ENCODE results near the gene PGGHG.
"Not testable (repeated sequence)": the region's sequence is repeated elsewhere in the genome, so short reads cannot be mapped to it uniquely, and the experiment has no call there.

PGGHG gene

DNA sequence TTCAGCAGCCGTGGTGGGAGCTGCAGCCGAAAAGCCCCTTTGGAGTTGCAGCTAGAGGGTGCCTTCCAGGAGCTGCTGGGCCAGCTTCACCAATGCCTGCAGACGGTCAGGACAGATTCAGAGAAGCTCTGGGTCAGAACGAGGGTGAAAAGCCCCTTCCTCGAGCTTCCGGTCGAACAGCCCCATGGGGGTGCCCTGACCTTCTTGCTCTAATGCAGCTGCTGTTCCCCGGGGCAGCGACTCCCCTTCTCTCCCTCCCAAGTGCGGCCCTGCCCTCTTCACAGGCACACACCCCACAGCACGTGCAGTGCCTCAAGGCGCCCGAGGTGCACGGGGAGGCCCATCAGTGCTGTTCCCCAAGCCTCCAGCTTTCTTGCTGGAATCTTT lies 41.4 kb downstream of the PGGHG start:
- DNase-seq (ENCODE audit: low spot score) = no peak

DNA sequence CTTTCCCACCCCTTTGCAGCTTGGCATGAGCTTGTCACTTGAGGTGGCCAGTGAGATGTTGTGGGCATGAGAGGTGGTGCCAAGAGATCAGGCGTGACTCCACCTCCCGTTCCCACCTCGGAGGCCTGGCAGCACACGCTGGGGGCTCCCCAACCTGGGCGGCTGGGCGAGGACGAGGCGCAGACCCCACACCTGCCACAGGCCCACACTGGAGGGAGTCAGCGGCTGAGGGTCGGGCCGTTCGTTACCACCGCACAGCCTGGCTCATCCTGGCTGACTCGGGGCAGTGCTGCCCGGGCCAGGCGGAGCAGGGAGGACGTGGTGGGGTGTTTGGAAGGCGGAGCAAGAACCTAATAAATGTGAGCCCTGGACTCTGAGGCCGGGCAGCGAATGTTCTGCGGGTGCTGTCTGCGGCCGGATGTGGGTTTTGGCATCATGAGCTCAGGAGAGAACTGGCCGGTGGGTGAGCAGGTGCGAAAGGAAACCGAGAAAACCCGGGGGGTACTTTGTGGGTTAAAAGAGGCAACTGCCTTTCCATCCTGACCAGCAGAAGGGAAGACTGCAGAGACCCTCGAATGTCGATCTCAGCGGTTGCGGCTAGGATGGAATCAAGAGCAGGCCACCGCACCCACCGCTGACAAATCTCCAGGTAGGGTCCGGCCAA lies 41.9 kb downstream of the PGGHG start:
- no peak for DNase-seq (ENCODE audit: low spot score)

DNA sequence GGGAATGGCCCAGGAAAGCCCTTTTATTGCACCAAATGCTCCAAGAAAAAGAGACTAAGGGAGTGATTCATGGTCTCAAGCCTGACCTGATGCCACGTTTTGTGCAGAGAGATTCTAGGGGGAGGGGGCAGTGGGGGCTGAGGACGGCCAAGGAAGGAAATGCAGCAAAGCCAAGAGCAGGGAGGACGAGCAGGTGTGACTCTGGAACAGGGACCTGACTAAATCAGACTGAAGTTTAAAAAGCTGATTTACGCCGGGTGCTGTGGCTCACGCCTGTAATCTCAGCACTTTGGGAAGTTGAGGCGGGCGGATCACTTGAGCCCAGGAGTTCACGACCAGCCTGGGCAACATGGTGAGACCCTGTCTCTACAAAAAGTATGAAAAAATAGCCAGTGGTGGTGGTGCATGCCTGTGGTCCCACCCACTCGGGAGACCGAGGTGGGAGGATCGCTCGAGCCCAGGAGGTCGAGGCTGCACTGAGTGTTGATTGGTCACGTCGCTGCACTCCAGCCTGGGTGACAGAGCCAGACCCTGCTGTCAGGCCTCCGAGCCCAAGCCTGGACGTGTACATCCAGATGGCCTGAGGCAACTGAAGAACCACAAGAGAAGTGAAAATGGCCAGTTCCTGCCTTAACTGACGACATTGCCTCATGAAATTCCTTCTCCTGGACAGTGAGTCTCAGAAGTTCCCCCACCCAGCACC lies 42.6 kb downstream of the PGGHG start:
- no peak for DNase-seq (ENCODE audit: low spot score)

GRCh38 chr11:332651-333480 lies 43.9 kb downstream of the PGGHG start:
- DNase-seq (ENCODE audit: low spot score) = no peak

- DNase-seq (ENCODE audit: low spot score) = not testable (repeated sequence)
Measured at GRCh38 chr11:333616-334263, 44.8 kb downstream of the PGGHG start.

DNA sequence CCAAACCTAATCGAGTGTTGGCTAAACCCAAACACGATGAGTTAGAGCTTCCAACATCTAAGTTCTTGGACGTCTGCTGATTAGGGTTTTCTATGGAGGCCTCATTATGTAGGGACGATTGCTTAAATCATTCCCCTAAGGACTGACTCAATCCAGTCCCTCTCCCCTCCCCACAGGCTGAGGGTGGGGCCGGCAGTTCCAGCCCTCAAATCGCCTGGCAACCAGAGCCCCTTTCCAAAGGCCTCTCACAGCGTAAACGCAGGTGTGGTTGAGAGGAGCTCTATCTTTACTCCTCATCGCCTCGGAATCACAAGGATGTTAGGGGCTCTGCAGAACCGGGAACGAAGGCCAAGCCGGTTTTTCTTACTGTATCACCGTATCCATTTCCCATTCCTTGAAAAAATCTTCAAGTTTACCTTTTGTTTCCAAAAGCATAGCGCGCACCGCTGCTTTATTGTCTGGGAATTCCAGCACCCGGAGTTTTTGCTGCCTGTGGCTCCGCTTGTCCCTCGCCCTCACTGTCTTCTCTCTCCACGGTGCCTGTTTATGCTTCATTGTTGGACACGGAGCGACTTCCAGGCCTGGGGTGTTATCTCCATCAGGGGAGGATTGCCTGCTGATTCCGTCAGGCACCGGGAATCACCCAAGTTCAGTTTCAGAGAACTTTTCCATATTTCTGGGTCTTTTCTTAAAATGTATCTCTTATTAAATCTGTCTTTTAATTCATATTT lies 45.5 kb downstream of the PGGHG start:
- no peak for DNase-seq (ENCODE audit: low spot score)

DNA sequence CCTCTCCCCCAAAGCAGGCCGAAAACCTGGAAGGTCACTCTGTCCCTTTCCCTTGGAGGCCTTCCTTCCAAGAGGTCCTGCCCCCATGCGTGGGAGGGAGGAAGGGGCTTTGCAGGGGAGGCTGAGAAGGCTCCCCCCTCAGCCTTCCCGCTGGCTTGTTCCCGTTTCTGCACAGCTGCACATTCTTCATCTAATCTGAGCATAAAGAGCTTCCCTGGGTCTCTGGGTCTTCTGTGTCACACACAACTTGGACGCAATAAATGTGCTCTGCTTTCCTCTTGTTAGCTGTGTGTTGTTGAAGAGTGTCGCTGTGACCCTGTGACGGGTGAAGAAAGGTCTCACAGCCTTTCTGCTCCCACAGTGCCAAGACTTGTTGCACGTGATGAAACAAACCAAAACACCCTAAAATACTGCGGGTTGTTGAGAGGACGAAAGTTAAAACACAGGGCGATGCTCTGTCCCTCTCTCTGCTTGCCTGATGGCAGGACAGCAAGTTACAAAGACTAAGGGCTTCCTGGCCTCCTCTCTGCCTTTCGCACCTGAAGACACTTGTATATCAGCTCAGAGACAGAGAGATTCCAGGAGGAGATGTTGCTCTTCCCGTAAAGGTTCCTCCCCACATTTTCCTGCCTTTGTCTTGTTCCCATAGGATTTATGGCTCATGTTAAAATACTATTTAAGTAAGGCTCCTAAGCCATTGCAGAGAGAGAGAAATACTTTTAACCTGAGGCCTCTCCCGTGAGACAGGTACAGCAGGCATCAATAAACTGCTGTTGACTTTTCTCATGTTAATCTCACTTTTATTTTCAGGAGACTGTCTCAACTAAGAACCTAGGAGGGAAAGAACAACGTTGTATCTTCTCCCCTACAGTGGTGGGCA lies 47.1 kb downstream of the PGGHG start:
- DNase-seq (ENCODE audit: low spot score) = no peak

GRCh38 chr11:336659-337198 lies 47.8 kb downstream of the PGGHG start:
- DNase-seq (ENCODE audit: low spot score) = no peak

DNA sequence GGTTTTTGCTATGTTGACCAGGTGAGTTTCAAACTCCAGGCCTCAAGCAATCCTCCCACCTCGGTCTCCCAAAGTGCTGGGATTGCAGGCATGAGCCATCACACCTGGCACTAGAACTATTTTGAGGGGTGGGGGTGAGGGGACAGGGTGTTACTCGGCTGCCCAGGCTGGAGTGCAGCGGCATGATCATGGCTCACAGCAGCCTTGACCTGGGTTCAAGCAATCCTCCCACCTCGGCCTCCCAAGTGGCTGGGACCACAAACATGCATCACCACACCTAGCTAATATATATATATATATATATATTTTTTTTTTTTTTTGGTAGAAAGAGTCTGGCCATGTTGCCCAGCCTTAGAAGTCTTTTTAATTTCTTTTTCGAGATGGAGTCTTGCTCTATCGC lies 48.8 kb downstream of the PGGHG start:
- no peak for DNase-seq (ENCODE audit: low spot score)

GRCh38 chr11:339963-340362 lies 51.0 kb downstream of the PGGHG start:
- DNase-seq (ENCODE audit: low spot score) = no peak

- DNase-seq (ENCODE audit: low spot score) = no peak
Measured at GRCh38 chr11:340539-341512, 51.9 kb downstream of the PGGHG start.

- DNase-seq (ENCODE audit: low spot score) = no peak
Measured at GRCh38 chr11:342328-342727, 53.4 kb downstream of the PGGHG start.

- no peak for DNase-seq (ENCODE audit: low spot score)
Measured at GRCh38 chr11:344836-345578, 56.1 kb downstream of the PGGHG start.
